SK-N-SH (cell line): Measurements from ENCODE around the gene PRKRIP1. TPM values are rescaled to one million over a fixed set of nuclear protein-coding genes. Genes with fewer than 3 reads are reported as not detected.

Experiments used
- CTCF ChIA-PET: fragments of 300-600, 350-600 bp; formaldehyde crosslinking; extraction: SDS; loops from one replicate; lab custom pipeline; 2021; lab: Yijun Ruan, JAX
- POLR2A ChIA-PET: fragments of 350-600 bp; sonication (Branson Sonifier 250); formaldehyde crosslinking; extraction: SDS; loops from one replicate; lab custom pipeline; 2020; ENCODE audit warnings: antibody characterized with exemption, inconsistent platforms; lab: Yijun Ruan, JAX
- DNase-seq: peaks from one replicate; pipeline ENCODE4 v3.0.0; 2012
- H2AFZ ChIP-seq: fragments of 200-600 bp; sonication (generic); 2 replicates; pipeline ENCODE4 v1.8.1; 2016; ENCODE audit warnings: antibody characterized with exemption, mild to moderate bottlenecking, low read depth
- H3F3A ChIP-seq: fragments of 200-600 bp; sonication (generic); replicated peaks from 2 replicates; pipeline ENCODE3; 2016; ENCODE audit warnings: antibody characterized with exemption, mild to moderate bottlenecking; ENCODE audit not compliant: insufficient read depth
- H3K27ac ChIP-seq, 2 experiments: fragments of 200-500 bp in 1 of 2; fragments of 200-600 bp in 1 of 2; sonication (Bioruptor generic) in 1 of 2; sonication (generic), shearing (Covaris generic) in 1 of 2; 2 replicates each; pipeline versions ENCODE4 v1.5.1 to v1.6.1; 2014 to 2016; ENCODE audit warnings: low read depth in 2 of 2, inconsistent platforms in 1 of 2, low read length in 1 of 2, mild to moderate bottlenecking in 1 of 2, mixed read lengths in 1 of 2
- H3K27me3 ChIP-seq: fragments of 200-600 bp; sonication (generic), shearing (Covaris generic); 2 replicates; pipeline ENCODE4 v1.6.1; 2016; ENCODE audit warnings: mixed run types; ENCODE audit not compliant: insufficient read depth
- H3K36me3 ChIP-seq, 2 experiments: fragments of 200-500 bp in 1 of 2; fragments of 200-600 bp in 1 of 2; sonication (Bioruptor generic) in 1 of 2; sonication (generic) in 1 of 2; replicated peaks in 1 of 2; 2 replicates each; pipeline versions ENCODE3 to v1.5.1; 2014 to 2016; ENCODE audit warnings: low read length in 1 of 2, mild to moderate bottlenecking in 1 of 2; ENCODE audit not compliant: insufficient read depth in 2 of 2, control insufficient read depth in 1 of 2
- H3K4me1 ChIP-seq, 2 experiments: fragments of 200-500 bp in 1 of 2; fragments of 200-600 bp in 1 of 2; sonication (Bioruptor generic) in 1 of 2; sonication (generic), shearing (Covaris generic) in 1 of 2; 2 replicates each; pipeline versions ENCODE4 v1.5.1 to v1.6.1; 2014 to 2016; ENCODE audit warnings: low read depth in 1 of 2, low read length in 1 of 2, mixed run types in 1 of 2; ENCODE audit not compliant: insufficient read depth in 2 of 2, control insufficient read depth in 1 of 2
- H3K4me2 ChIP-seq: fragments of 200-600 bp; sonication (generic), shearing (Covaris generic); 2 replicates; pipeline ENCODE4 v1.6.1; 2017; ENCODE audit warnings: mixed run types
- H3K4me3 ChIP-seq, 2 experiments: fragments of 200-500 bp in 1 of 2; fragments of 200-600 bp in 1 of 2; sonication (Bioruptor generic) in 1 of 2; sonication (generic), shearing (Covaris generic) in 1 of 2; 2 replicates each; pipeline versions ENCODE4 v1.5.1 to v1.8.1; 2014 to 2016; ENCODE audit warnings: low read depth in 2 of 2, inconsistent platforms in 1 of 2, low read length in 1 of 2, mild to moderate bottlenecking in 1 of 2, mixed read lengths in 1 of 2, moderate library complexity in 1 of 2
- H3K79me2 ChIP-seq: fragments of 200-600 bp; sonication (generic); 2 replicates; pipeline ENCODE4 v1.8.1; 2017; ENCODE audit warnings: mild to moderate bottlenecking; ENCODE audit not compliant: insufficient read depth
- H3K9ac ChIP-seq: fragments of 200-600 bp; sonication (generic); 2 replicates; pipeline ENCODE4 v1.6.1; 2017; ENCODE audit warnings: mixed run types
- H3K9me2 ChIP-seq: fragments of 200-600 bp; sonication (generic); 2 replicates; pipeline ENCODE4 v1.6.1; 2017; ENCODE audit warnings: mixed run types
- H3K9me3 ChIP-seq: fragments of 200-600 bp; sonication (generic); 2 replicates; pipeline ENCODE4 v1.6.1; 2017; ENCODE audit warnings: mixed run types, mild to moderate bottlenecking, moderate library complexity
- H4K20me1 ChIP-seq: fragments of 200-600 bp; sonication (generic); 2 replicates; pipeline ENCODE4 v1.6.1; 2017; ENCODE audit warnings: mild to moderate bottlenecking, mixed run types; ENCODE audit not compliant: insufficient read depth
- ELF1 ChIP-seq: IDR thresholded peaks from 2 replicates; pipeline ENCODE4 v1.4.0; 2012
- EP300 ChIP-seq, 2 experiments: IDR thresholded peaks; 2 replicates each; pipeline versions ENCODE4 v1.4.0 to v1.6.1; 2012; ENCODE audit warnings: borderline replicate concordance in 1 of 2, low read depth in 1 of 2, low read length in 1 of 2
- FOXJ3 ChIP-seq: sonication (generic); formaldehyde crosslinking; IDR thresholded peaks from 2 replicates; pipeline ENCODE4 v1.5.1; 2020; ENCODE audit warnings: mild to moderate bottlenecking, missing genetic modification reagents
- FOXM1 ChIP-seq: IDR thresholded peaks from 2 replicates; pipeline ENCODE4 v1.4.0; 2012; ENCODE audit warnings: low read depth, mild to moderate bottlenecking
- GABPA ChIP-seq: IDR thresholded peaks from 2 replicates; pipeline ENCODE4 v1.4.0; 2012; ENCODE audit warnings: low read depth, mild to moderate bottlenecking
- IRF3 ChIP-seq: fragments of 150-350 bp; IDR thresholded peaks from 2 replicates; pipeline ENCODE4 v1.6.1; 2016; ENCODE audit warnings: mild to moderate bottlenecking, low read depth, low read length
- MAX ChIP-seq: IDR thresholded peaks from 2 replicates; pipeline ENCODE4 v1.4.0; 2012; ENCODE audit warnings: low read depth
- MEF2A ChIP-seq: IDR thresholded peaks from 2 replicates; pipeline ENCODE4 v1.4.0; 2012; ENCODE audit warnings: low read depth, borderline replicate concordance
- PBX3 ChIP-seq: IDR thresholded peaks from 2 replicates; pipeline ENCODE4; 2012
- POLR2AphosphoS5 ChIP-seq: IDR thresholded peaks from 2 replicates; pipeline ENCODE4 v1.6.1; 2012; ENCODE audit warnings: low read depth, low read length
- RCOR1 ChIP-seq: fragments of 150-350 bp; IDR thresholded peaks from 2 replicates; pipeline ENCODE4 v1.6.1; 2017; ENCODE audit warnings: antibody characterized with exemption, low read length
- RFX5 ChIP-seq: IDR thresholded peaks from 2 replicates; pipeline ENCODE4 v1.6.1; 2012; ENCODE audit warnings: mild to moderate bottlenecking, improper control_type of control experiment, low read length
- SIN3A ChIP-seq: IDR thresholded peaks from 2 replicates; pipeline ENCODE4 v1.6.1; 2012; ENCODE audit warnings: low read depth, mild to moderate bottlenecking, low read length, moderate library complexity, borderline replicate concordance
- SMC3 ChIP-seq: IDR thresholded peaks from 2 replicates; pipeline ENCODE4 v1.6.1; 2012; ENCODE audit warnings: low read depth, low read length, improper control_type of control experiment
- TCF12 ChIP-seq: IDR thresholded peaks from 2 replicates; pipeline ENCODE4 v1.4.0; 2012
- USF2 ChIP-seq: fragments of 150-350 bp; IDR thresholded peaks from 2 replicates; pipeline ENCODE4 v1.6.1; 2017; ENCODE audit warnings: antibody characterized with exemption, low read length, low read depth, borderline replicate concordance
- WGBS: methylation state at CpG from one replicate; pipeline ENCODE4 v1.1.6; 2017; ENCODE audit warnings: low lambda C conversion rate; 5-methylcytosine and 5-hydroxymethylcytosine counted together
- polyA plus RNA-seq, 3 experiments: library from polyadenylated mRNA; depleted of rRNA; stranded (reverse); fragments of >200 nt; gene quantifications; 2 replicates each; pipeline ENCODE4 v1.2.3, GENCODE V29; 2012

Gene PRKRIP1
- polyA plus RNA-seq, 1 of the 3 experiments (the other 2 are of a cell fraction), result 41.2 TPM

GRCh38 chr7:102395592-102395872 is 631 bp upstream of the PRKRIP1 start:
- H3K36me3 ChIP-seq, result peaks cover 18 to 38% of the 10 kb centered on the region in 2 experiments
- no peak for TF ChIP-seq EP300 (IDR thresholded peaks at IDR 0.05; ENCODE audit: borderline replicate concordance in 1 of 2, low read depth in 1 of 2, low read length in 1 of 2)
- TF ChIP-seq FOXJ3, result no peak
- no peak for TF ChIP-seq FOXM1
- no peak for TF ChIP-seq PBX3
- no peak for TF ChIP-seq RFX5
- no peak for TF ChIP-seq MAX
- no peak for TF ChIP-seq GABPA
- no peak for TF ChIP-seq MEF2A
- no peak for TF ChIP-seq USF2
- TF ChIP-seq IRF3, result no peak
- TF ChIP-seq TCF12, result no peak
- TF ChIP-seq ELF1, result no peak
- H3K27me3 ChIP-seq, result no peaks in the 10 kb centered on the region
- WGBS, result 27% methylated on average over 9 of the region's 9 CpGs
- peak overlapping the region; percentile 80 to 88 for H3K27ac ChIP-seq
- peaks cover 29% of the 10 kb centered on the region for H3F3A ChIP-seq
- no peaks in the 10 kb centered on the region for H3K9me3 ChIP-seq
- CTCF ChIA-PET, result interaction anchor here (0.6 to 18.3 kb wide), 8 partner anchors 9 to 123 kb away, joined by 3 to 421 read pairs (median 4); partner anchors contain the start of gene SH2B2
- peak overlapping the region; percentile 94 for H3K9ac ChIP-seq
- H3K4me3 ChIP-seq, result peak overlapping the region; percentile 67 to 97
- H3K9me2 ChIP-seq, result no peaks in the 10 kb centered on the region
- no peaks in the 10 kb centered on the region for H4K20me1 ChIP-seq
- peak overlapping the region; percentile 94 for H2AFZ ChIP-seq
- H3K4me2 ChIP-seq, result peak overlapping the region; percentile 86
- POLR2A ChIA-PET, result interaction anchor here (0.8 to 2.8 kb wide), 9 partner anchors 9 to 1230 kb away, joined by 3 to 19 read pairs (median 4); partner anchors contain the start of genes SH2B2 and VGF
- no peak for DNase-seq
- peaks cover 34% of the 10 kb centered on the region for H3K79me2 ChIP-seq
- H3K4me1 ChIP-seq, result peaks cover 0 to 7% of the 10 kb centered on the region in 2 experiments; a peak in 2 of 4 replicates

GRCh38 chr7:102396710-102397019 is 502 bp downstream of the PRKRIP1 start:
- H3K9ac ChIP-seq, result peak overlapping the region; percentile 94
- H3K79me2 ChIP-seq, result peaks cover 34% of the 10 kb centered on the region
- DNase-seq, result peak; percentile 35
- peak overlapping the region; percentile 39 for H2AFZ ChIP-seq
- no peaks in the 10 kb centered on the region for H3K9me2 ChIP-seq
- H3K27ac ChIP-seq, result peak overlapping the region; percentile 80 to 88
- peak overlapping the region; percentile 86 for H3K4me2 ChIP-seq
- H3F3A ChIP-seq, result peaks cover 33% of the 10 kb centered on the region
- CTCF ChIA-PET, result interaction anchor here (0.7 to 18.3 kb wide), 9 partner anchors 9 to 854 kb away, joined by 3 to 421 read pairs (median 3); partner anchors contain the start of gene SH2B2
- peaks cover 25 to 46% of the 10 kb centered on the region in 2 experiments for H3K36me3 ChIP-seq
- WGBS, result 3% methylated on average over 12 of the region's 12 CpGs
- POLR2A ChIA-PET, result interaction anchor here (1.0 to 2.8 kb wide), 4 partner anchors 8 to 109 kb away, joined by 3 to 19 read pairs (median 4); partner anchors contain the start of gene SH2B2
- H3K4me1 ChIP-seq, result peaks cover 0 to 7% of the 10 kb centered on the region in 2 experiments; a peak in 2 of 4 replicates
- H3K27me3 ChIP-seq, result no peaks in the 10 kb centered on the region
- peak overlapping the region; percentile 67 to 97 for H3K4me3 ChIP-seq
- no peaks in the 10 kb centered on the region for H3K9me3 ChIP-seq
- H4K20me1 ChIP-seq, result no peaks in the 10 kb centered on the region
- TF ChIP-seq SMC3 (no peak), SIN3A (no peak), POLR2AphosphoS5 (no peak), FOXJ3 (no peak), FOXM1 (no peak), RCOR1 (no peak), PBX3 (no peak), GABPA (no peak), IRF3 (no peak)
